NK-92 (cell line): ENCODE measurements around the gene SH3BP2.

Experiments
- DNase-seq: peaks from one replicate; lab custom pipeline; 2025; ENCODE audit not compliant: unreplicated experiment; lab: John Stamatoyannopoulos, UW

SH3BP2 gene

GRCh38 chr4:2817701-2818350 lies 24.9 kb downstream of the SH3BP2 start:
- no peak for DNase-seq

GRCh38 chr4:2818351-2818939 lies 25.6 kb downstream of the SH3BP2 start:
- no peak for DNase-seq

GRCh38 chr4:2819244-2820215 lies 26.6 kb downstream of the SH3BP2 start:
- DNase-seq: no peak

DNA sequence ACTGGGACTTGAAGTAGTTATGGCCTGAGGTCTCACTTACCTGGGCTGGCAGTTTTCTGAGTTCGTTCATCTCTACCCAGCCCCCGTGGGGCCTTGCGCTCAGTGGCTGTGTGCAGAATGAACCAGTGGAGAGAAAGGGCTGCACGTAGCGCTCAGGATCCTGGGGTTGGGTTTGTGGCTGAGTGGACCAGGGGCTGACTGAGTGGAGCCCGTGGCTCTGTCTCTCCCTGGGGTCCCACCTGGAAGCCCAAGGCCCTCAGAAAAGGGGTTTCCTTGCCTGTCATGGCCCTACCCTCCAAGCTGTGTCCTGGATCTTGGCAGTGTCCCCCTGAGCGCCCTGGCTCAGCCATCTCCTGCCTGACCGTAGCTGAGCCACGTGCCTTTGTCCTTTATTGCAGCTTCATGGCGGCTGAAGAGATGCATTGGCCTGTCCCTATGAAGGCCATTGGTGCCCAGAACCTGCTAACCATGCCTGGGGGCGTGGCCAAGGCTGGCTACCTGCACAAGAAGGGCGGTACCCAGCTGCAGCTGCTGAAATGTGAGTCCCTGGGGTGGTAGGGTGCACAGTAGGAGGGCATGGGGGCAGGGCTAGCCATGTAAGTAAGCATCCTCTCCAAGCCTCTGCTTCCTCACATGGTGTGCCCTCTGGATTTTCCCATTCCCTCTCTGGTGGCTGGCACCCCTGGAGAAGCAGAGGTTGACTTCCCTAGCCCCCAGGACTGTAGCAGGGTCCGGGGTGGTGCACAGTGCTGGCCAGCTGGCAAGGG lies 27.5 kb downstream of the SH3BP2 start:
- no peak for DNase-seq

GRCh38 chr4:2822461-2823300 lies 29.8 kb downstream of the SH3BP2 start:
- DNase-seq: no peak

DNA sequence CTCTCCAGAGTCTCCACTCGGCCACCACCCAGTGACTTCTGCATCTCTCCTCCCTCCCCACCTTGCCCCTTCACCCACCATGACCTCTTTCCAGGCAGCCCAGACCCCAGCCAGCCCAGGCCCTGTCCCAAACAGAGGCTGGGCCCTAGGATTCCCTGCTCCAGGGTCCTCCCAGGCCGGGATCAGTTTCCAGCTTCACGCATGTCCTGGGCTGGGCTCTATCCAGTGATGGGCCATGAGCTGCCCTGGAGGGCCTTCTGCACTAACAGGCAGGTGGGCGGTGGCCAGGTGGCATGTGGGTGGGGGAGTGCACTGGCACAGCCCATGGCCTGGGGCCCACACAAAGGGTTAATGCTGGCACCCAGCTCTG lies 30.4 kb downstream of the SH3BP2 start:
- DNase-seq: no peak

GRCh38 chr4:2823671-2824328 lies 30.9 kb downstream of the SH3BP2 start:
- DNase-seq: no peak

- DNase-seq: no peak
Observed at GRCh38 chr4:2824329-2824835, 31.5 kb downstream of the SH3BP2 start.

DNA sequence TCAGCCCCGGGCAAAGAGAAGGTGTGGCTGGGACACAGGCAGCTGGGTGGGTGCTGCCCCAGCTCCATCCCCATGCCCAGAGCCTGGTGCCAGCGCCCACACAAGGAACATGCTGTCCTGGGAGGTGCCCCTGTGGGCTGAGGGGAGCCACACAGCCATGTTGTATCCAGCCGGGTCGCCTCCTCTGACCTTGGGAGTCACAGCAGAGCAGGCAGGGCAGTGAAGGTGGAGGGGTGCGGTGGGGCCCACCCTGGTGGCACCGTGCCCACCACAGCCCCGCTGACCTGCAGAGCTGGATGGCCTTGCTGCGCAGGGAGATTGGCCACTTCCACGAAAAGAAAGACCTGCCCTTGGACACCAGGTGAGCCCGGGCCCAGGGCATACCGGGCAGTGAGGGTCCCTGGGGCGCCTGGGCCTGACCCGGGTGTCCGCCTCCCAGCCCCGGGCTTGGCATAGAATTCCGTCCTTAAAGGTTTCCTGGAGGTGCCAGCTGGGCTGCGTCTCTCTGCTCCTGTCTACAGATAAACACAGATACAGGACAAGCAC lies 32.0 kb downstream of the SH3BP2 start:
- no peak for DNase-seq

DNA sequence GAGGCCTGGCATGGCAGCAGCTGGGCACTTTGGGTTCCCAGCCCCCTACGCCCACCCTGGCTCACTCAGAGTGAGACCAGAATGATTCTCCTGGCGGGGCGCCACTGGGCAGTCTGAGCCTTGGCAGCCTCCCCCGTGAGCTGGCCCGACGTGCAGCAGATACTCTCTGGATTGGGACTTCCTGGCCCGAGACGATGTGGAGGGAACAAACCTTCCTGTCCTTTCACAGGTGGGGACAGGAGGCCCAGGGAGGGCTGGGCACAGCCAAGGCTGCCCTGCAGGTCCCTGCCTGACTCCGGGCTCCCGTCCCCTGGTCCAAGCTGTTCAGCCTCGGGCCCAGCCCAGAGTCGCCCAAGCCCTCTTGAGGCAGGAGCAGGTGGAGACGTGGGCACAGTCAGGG lies 32.9 kb downstream of the SH3BP2 start:
- no peak for DNase-seq

DNA sequence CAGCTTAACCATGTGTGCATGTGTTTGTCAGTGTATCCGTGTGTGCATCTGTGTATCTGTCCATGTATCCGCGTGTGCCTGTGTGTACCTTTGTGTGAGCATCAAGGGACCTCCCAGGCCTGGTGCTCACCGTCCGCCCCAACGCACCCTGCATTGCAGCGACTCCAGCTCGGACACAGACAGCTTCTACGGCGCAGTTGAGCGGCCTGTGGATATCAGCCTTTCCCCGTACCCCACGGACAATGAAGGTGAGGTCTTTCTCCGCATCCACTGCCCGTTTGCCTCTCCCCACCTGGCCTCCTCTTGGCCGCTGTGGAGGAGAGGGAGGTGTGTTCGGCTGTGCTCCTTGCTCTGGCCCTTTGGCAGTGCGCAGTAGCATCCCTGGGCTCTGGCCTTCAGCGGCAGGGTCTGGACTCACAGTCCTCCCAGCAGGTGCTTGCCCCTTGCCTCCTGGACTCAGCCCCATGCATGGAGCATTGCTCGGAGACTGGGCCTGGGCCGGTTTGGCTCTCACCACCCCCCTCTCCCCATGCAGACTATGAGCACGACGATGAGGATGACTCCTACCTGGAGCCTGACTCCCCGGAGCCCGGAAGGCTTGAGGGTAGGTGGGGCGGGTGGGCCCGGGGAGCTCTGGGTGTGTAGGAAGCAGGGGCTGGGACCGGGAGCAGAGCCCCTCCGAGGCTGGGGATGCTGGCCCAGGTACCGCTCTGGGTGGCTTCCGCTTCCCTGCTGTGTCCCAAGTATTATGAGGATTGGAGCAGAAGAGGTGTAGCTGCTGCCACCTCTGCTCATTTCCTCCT lies 34.4 kb downstream of the SH3BP2 start:
- DNase-seq: no peak

DNA sequence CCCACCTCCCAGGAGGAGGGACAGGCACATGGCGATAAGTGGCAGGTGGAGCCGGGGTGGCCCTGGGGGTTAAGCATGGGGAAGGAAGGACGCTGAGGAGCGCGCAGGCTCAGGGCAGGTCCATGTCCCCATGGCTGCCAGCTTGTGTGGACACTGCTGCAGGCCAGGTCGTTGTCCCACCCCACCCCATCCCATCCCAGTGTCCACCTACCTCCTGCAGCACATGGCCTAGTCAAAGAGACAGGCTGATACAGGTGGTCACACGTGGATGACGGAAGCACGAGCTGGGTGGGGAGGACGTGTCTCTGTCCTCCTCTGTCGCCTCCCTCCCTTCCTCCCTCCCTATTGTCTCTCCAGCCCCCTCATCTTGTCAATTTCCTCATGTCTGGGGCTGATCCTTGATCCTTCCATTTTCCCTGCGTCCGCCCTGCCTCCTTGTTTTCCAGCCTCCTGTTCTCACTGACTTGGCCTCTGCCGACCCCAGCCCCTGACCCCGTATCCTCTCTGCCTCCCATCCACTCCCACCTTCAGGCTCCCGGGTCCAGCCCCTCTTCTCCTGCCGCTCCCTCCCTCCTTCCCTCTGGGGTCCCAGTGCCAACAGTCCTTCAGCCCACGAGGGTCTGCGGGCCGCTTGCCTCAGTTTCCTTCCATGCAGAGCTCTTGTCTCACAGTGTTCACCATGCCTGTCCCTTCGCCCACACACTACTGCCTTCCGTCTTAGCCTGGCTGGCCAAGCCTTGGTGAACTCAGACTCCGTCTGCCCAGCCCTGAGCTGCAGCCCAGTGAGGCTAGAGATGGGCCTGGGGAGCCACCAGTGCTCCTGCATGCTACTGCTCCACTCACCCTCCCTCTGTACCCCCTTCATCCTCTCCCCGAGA lies 35.2 kb downstream of the SH3BP2 start:
- DNase-seq: no peak

DNA sequence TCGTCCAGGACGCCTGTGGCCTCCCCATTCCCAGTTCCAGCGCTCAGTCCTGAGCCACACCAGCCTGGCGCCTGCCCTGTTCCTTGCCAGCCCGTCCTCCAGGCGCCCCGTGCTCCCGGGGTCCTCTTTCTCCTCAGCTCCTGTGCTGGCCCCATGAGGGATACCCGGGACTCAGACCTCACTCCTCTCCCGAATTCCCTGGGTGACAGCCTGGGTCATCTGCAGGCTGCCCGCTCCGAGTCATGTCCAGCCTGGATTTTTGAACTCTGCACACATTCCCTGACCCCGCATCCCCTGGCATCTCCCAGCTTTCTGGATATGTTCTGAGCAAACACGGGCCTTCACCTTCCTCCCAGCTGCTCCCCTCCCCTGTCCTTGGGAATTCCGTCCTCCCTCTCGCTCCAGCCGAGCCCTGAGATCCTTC lies 35.9 kb downstream of the SH3BP2 start:
- DNase-seq: no peak

DNA sequence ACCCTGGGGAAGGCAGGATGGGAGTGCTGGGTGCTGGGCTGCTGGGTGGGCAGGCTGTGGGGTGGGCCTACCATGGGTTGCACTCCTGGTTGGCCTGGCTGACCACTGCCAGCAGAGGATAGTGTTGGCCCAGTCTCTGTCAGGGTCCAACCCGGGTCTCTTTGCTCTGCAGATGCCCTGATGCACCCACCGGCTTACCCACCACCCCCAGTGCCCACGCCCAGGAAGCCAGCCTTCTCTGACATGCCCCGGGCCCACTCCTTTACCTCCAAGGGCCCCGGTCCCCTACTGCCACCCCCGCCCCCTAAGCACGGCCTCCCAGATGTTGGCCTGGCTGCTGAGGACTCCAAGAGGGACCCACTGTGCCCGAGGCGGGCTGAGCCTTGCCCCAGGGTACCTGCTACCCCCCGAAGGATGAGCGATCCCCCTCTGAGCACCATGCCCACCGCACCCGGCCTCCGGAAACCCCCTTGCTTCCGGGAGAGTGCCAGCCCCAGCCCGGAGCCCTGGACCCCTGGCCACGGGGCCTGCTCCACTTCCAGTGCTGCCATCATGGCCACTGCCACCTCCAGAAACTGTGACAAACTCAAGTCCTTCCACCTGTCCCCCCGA lies 36.5 kb downstream of the SH3BP2 start:
- DNase-seq: no peak

DNA sequence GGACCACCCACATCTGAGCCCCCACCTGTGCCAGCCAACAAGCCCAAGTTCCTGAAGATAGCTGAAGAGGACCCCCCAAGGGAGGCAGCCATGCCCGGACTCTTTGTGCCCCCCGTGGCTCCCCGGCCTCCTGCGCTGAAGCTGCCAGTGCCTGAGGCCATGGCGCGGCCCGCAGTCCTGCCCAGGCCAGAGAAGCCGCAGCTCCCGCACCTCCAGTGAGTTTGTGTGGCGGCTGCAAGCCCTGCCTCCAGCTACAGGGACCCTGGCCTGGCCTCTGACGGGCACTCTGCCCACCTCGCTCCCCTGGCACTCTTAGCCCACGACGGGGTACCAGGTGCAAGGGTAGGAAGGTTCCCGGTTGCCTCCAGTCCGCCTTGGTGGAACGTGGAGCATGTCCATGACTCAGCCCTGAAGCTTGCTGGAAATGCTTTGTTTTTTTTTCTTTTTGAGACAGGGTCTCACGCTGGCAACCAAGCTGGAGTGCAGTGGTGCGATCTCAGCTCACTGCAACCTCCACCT lies 37.1 kb downstream of the SH3BP2 start:
- DNase-seq: no peak

DNA sequence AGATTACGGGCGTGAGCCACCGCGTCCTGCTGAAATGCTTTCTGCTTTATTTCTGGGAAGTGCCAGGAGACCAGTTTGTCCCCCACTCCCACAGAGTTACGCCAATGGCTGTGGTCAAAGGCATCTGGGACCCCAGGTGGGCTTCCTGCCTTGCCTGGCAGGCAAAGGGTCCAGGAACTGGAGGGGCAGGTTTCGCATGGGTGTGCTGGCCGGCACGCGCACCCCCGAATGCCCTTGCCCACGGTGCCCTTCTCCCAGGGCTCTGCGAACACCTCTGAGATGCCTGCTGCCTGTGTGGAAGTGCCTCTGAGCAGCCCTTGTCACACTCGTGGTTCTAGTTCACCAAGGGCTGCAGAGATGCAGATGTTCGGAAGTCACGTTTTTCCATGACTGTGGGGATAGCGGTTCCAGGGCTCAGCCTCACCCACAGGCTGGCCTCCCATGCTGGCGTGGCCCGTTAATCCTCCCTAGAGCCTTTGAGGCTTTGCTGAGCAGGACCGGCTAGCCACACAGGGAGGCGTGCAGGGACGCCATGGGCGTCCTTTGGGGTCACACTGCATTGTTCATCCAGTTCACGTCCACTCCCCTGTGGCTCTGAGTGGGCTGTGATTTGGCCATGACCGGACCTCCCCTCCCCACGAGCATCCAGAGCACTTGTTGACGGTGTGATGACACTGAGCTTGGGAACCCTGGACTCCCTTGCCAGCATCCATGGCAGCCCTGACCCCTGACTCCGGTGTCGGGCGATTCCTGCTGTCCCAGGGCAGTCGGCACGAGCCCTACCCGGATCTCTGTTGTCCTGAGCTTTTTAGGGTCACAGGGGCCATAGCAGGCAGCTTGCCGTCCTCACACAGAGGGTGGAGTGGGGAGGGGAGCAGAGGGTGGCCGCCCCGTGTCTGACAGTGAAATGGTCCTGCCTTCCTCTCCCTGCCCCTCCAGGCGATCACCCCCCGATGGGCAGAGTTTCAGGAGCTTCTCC lies 38.0 kb downstream of the SH3BP2 start:
- no peak for DNase-seq
